IMR-90 (cell line): ENCODE measurements around the gene AMBP.

Experiments
- CHD1 ChIP-seq: IDR thresholded peaks from 2 replicates; pipeline ENCODE4 v1.6.1; 2012; ENCODE audit warnings: low read depth, low read length, improper control_type of control experiment
- CTCF ChIP-seq: conservative IDR thresholded peaks from 2 replicates; pipeline ENCODE4 v1.5.1; 2012; ENCODE audit warnings: mild to moderate bottlenecking, low read depth, low read length, improper control_type of control experiment
- FOS ChIP-seq: fragments of 150-350 bp; IDR thresholded peaks from 2 replicates; pipeline ENCODE4 v1.6.1; 2016; ENCODE audit warnings: low read depth, low read length
- MAFK ChIP-seq: IDR thresholded peaks from 2 replicates; pipeline ENCODE4 v1.6.1; 2012; ENCODE audit warnings: low read depth, low read length, improper control_type of control experiment
- MXI1 ChIP-seq: IDR thresholded peaks from 2 replicates; pipeline ENCODE4 v1.6.1; 2012; ENCODE audit warnings: low read depth, mild to moderate bottlenecking, low read length, moderate library complexity, borderline replicate concordance
- NFE2L2 ChIP-seq: fragments of 150-350 bp; IDR thresholded peaks from 2 replicates; pipeline ENCODE4 v1.6.1; 2016; ENCODE audit warnings: low read depth, mild to moderate bottlenecking, low read length
- POLR2A ChIP-seq: IDR thresholded peaks from 2 replicates; pipeline ENCODE4 v1.6.1; 2012; ENCODE audit warnings: mild to moderate bottlenecking, low read depth, low read length
- RAD21 ChIP-seq: IDR thresholded peaks from 2 replicates; pipeline ENCODE4 v1.6.1; 2012; ENCODE audit warnings: low read length, improper control_type of control experiment
- RCOR1 ChIP-seq: IDR thresholded peaks from 2 replicates; pipeline ENCODE4 v1.6.1; 2012; ENCODE audit warnings: mild to moderate bottlenecking, low read length, improper control_type of control experiment; ENCODE audit not compliant: insufficient replicate concordance
- RFX5 ChIP-seq: IDR thresholded peaks from 2 replicates; pipeline ENCODE4 v1.8.0; 2012; ENCODE audit warnings: low read depth, mild to moderate bottlenecking, low read length, moderate library complexity
- USF2 ChIP-seq: fragments of 150-350 bp; IDR thresholded peaks from 2 replicates; pipeline ENCODE4 v1.6.1; 2017; ENCODE audit warnings: mild to moderate bottlenecking, antibody characterized with exemption, low read length, low read depth

- TF ChIP-seq POLR2A, result no peak
- TF ChIP-seq CTCF, result no peak
- TF ChIP-seq RAD21, result no peak
- TF ChIP-seq MAFK, result no peak
- no peak for TF ChIP-seq NFE2L2
- no peak for TF ChIP-seq CHD1
- no peak for TF ChIP-seq USF2
- TF ChIP-seq FOS, result no peak
- TF ChIP-seq RFX5, result no peak
- no peak for TF ChIP-seq MXI1
- no peak for TF ChIP-seq RCOR1
These were observed 1.6 kb downstream of the AMBP start for GRCh38 chr9:114076237-114077161.
